ENCODE measurements around the gene ERCC6L2. TPM values are rescaled to one million over a fixed set of nuclear protein-coding genes. Genes with fewer than 3 reads are reported as not detected.

The ERCC6L2 gene
- total RNA-seq, 1 donor from 2014 or later: 33.7 TPM

DNA sequence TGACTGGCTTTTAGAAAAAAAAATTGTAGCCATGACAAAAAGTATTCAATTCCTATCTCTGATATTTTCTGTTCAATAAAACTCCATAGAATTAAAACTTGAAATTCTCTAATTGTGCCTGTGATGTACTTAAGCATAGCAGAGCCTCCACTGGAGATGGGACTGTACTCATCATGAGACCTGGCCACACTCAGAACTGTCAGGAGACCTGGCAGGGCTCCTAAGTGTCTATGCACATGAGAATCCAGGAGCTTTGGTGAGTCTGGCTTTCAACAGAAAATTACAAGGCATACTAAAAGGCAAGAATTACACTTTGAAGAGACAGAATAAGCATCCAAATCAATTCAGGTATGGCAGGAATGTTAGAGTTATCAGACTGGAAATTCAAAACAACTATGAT lies 26.7 kb upstream of the ERCC6L2 start:
- Mint-ChIP-seq H3K27me3 (ENCODE audit: insufficient read depth) (no peaks in the 10 kb centered on the region), H3K9me3 (peaks cover 12% of the 10 kb centered on the region), H3K4me1 (ENCODE audit: low read depth) (peaks cover 18% of the 10 kb centered on the region), H3K4me3 (no peak overlapping the region), H3K27ac (no peak overlapping the region), H3K36me3 (ENCODE audit: low read depth) (peaks cover 26% of the 10 kb centered on the region)
- no peak for DNase-seq (ENCODE audit: low spot score)
- intact Hi-C loops (cut with micrococcal nuclease): no loop called here

DNA sequence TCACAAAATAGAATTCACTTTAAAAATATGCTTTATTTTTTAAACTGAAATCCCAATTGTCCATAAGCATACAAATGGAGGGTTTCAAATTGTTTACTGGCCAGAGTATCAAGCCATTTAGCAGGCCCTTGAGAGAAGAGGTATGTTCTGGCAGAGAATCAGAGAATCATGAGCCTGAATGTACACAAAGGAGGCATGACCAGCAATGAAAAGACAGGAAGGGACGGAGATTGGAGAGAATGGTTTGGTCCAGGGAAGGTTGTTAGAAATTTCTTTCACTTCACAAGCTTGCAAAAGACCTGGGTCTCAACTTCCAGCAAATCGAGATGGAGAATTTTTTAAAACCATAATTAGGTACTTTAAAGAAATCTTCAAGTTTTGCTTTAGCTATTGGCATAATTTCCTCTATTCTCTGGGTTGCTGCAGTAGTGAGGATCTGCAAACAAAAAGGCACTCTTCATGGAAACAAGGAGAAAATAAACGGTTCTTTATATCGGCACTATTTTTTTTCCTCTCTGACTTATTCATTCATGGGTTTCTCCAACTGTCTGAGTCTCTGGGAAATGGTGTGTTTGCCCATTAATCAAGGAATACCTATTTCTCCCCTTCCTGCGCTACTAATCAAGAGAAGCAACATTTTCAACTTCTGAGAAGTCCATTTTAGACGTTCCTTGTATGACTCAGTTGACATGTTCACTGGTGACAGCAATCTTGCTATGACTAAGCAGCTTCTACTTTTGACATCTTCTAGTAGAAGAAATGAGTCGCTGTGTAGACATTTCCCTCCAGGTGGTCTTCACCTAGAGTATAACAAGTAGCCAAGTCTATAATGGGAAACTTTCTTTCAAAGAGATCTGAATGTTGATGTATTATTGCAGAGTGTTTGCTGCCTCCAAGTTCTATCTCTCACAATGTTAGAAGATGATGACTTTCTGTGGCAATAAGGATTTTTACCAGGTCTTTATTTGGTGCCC lies 23.1 kb upstream of the ERCC6L2 start:
- peak; percentile 27 for DNase-seq (ENCODE audit: low spot score)
- intact Hi-C loops (cut with micrococcal nuclease): loop anchor here (1.0 to 2.0 kb wide), 7 partner anchors 13 to 389 kb away; partner anchors contain the start of gene ERCC6L2

DNA sequence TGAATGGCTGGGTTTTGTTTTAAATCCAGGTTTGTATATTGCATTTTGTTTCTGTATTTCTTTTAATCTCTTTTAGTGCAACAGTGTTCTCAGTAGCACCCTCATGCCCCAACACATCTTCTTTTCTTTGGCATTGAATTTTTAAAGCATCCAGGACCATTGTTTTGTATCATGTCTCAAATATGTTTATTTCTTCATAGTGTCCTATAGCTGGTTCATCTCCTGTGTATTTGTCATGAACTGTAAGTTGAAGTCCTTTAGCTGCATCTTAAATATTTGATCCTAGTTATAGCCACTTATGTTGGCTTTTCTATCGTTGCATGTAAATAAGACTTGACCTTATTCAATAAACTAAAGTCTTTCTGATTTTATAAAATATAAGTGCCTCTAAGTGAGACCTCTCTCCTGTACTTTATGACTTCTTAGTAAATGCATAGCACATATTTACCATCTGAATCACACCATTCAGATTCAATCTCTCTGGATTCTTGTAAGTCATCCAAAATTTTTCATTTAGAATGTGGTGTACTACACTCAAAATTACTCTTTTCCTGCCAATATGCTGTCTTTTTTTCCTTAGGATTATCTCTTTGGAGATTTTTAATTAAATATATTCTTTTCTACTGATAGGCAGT lies 21.0 kb upstream of the ERCC6L2 start:
- peaks cover under 1% of the 10 kb centered on the region for H3K9me3 Mint-ChIP-seq
- intact Hi-C loops (cut with micrococcal nuclease): no loop called here
- DNase-seq (ENCODE audit: low spot score): no peak
- H3K4me1 Mint-ChIP-seq (ENCODE audit: low read depth): peaks cover 56% of the 10 kb centered on the region
- peaks cover 11% of the 10 kb centered on the region for H3K36me3 Mint-ChIP-seq (ENCODE audit: low read depth)
- peak overlapping the region; percentile 19 for H3K4me3 Mint-ChIP-seq
- H3K27ac Mint-ChIP-seq: no peak overlapping the region
- no peaks in the 10 kb centered on the region for H3K27me3 Mint-ChIP-seq (ENCODE audit: insufficient read depth)

More for the DNA sequence above, 23.1 kb upstream of the ERCC6L2 start:
- H3K4me3 Mint-ChIP-seq: peak overlapping the region; percentile 27
- H3K27me3 Mint-ChIP-seq (ENCODE audit: insufficient read depth): no peaks in the 10 kb centered on the region
- peaks cover 39% of the 10 kb centered on the region for H3K4me1 Mint-ChIP-seq (ENCODE audit: low read depth)
- peak overlapping the region; percentile 10 for H3K27ac Mint-ChIP-seq
- peaks cover 22% of the 10 kb centered on the region for H3K36me3 Mint-ChIP-seq (ENCODE audit: low read depth)
- H3K9me3 Mint-ChIP-seq: peaks cover 12% of the 10 kb centered on the region

DNA sequence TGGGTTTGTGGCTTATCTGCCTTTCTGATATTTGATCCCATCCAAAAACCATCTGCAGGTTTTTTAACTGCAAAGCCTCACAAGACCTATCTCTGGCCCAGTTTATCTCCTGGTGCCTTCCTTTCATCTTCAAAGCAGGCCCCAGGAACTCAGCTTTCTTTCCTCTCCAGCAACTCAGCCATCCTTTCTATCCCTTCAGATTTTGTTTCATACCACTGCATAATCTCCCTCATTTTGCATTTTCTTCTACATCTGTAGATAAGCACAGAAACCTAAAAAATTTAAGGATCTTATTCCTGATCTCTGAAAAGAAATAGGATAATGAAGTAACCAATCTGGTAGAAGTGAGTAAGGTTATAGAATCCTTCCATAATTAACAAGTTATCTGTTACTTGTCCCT lies 19.5 kb upstream of the ERCC6L2 start:
- Mint-ChIP-seq H3K27ac (no peak overlapping the region), H3K27me3 (ENCODE audit: insufficient read depth) (no peaks in the 10 kb centered on the region), H3K4me1 (ENCODE audit: low read depth) (peaks cover 60% of the 10 kb centered on the region), H3K9me3 (no peaks in the 10 kb centered on the region), H3K36me3 (ENCODE audit: low read depth) (peaks cover 10% of the 10 kb centered on the region), H3K4me3 (no peak overlapping the region)
- intact Hi-C loops (cut with micrococcal nuclease): no loop called here
- DNase-seq (ENCODE audit: low spot score): no peak

DNA sequence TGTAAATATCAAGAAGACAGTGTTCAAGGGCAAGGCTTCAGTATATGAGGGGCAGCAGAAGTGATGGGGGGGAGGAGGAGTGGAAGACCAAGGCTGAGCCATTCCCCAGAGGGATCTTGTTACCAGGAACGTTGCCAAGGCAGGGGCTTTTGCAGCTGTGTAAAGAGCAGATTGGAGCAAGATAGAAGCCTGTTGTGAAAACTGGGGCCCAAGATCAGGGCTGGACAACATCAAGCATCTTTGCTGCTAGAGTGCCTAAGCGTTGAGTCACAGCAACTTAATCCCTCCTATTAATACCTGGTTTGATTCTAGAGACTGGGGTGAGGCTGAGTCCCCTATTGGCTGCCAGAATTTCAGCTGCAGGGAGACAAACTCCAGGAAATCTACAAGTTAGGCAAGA lies 18.4 kb upstream of the ERCC6L2 start:
- H3K27ac Mint-ChIP-seq: no peak overlapping the region
- peaks cover 6% of the 10 kb centered on the region for H3K9me3 Mint-ChIP-seq
- intact Hi-C loops (cut with micrococcal nuclease): no loop called here
- H3K36me3 Mint-ChIP-seq (ENCODE audit: low read depth): peaks cover 13% of the 10 kb centered on the region
- H3K4me1 Mint-ChIP-seq (ENCODE audit: low read depth): peaks cover 51% of the 10 kb centered on the region
- H3K4me3 Mint-ChIP-seq: no peak overlapping the region
- H3K27me3 Mint-ChIP-seq (ENCODE audit: insufficient read depth): no peaks in the 10 kb centered on the region
- no peak for DNase-seq (ENCODE audit: low spot score)

DNA sequence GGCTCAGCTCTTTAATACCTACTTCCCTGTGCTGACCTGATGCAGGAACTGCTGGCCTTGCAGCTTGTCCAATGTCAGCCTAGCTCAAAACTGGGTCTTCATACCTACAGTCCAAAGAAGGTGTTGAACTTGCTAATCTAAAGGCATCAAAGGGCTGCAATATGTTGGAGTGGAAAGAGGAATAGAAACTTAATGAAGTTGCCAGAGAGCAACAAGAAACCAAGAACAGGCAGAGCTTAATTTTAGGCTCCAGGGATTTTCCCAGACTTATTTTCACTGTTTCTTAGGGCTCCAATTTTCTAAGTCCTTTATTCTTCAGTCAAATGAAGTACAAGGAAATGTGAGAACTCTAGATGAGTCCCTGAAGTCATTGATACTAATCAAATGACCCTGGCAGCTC lies 17.6 kb upstream of the ERCC6L2 start:
- peaks cover 44% of the 10 kb centered on the region for H3K4me1 Mint-ChIP-seq (ENCODE audit: low read depth)
- no peaks in the 10 kb centered on the region for H3K27me3 Mint-ChIP-seq (ENCODE audit: insufficient read depth)
- no peak overlapping the region for H3K27ac Mint-ChIP-seq
- intact Hi-C loops (cut with micrococcal nuclease): no loop called here
- peaks cover 18% of the 10 kb centered on the region for H3K36me3 Mint-ChIP-seq (ENCODE audit: low read depth)
- no peak for DNase-seq (ENCODE audit: low spot score)
- no peak overlapping the region for H3K4me3 Mint-ChIP-seq
- H3K9me3 Mint-ChIP-seq: peaks cover 12% of the 10 kb centered on the region

DNA sequence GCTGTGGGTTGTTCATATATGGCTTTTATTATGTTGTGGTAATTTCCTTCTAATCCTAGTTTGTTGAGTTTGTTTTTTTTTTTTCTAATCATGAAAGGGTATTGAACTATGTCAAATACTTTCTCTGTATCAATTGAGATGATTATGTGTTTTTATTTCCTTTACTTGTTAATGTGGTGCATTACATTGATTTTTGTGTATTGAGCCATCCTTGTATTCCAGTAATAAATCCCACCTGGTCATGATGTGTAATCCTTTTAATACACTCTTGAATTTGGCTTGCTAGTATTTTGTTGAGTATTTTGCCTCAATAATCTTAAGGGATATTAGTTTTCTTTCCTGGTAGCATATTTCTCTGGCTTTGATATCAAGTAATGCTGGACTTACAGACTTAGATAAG lies 13.1 kb upstream of the ERCC6L2 start:
- DNase-seq (ENCODE audit: low spot score): no peak
- intact Hi-C loops (cut with micrococcal nuclease): no loop called here
- no peaks in the 10 kb centered on the region for H3K27me3 Mint-ChIP-seq (ENCODE audit: insufficient read depth)
- H3K4me3 Mint-ChIP-seq: no peak overlapping the region
- H3K27ac Mint-ChIP-seq: no peak overlapping the region
- H3K36me3 Mint-ChIP-seq (ENCODE audit: low read depth): peaks cover 32% of the 10 kb centered on the region
- peaks cover 27% of the 10 kb centered on the region for H3K4me1 Mint-ChIP-seq (ENCODE audit: low read depth)
- peaks cover 21% of the 10 kb centered on the region for H3K9me3 Mint-ChIP-seq

DNA sequence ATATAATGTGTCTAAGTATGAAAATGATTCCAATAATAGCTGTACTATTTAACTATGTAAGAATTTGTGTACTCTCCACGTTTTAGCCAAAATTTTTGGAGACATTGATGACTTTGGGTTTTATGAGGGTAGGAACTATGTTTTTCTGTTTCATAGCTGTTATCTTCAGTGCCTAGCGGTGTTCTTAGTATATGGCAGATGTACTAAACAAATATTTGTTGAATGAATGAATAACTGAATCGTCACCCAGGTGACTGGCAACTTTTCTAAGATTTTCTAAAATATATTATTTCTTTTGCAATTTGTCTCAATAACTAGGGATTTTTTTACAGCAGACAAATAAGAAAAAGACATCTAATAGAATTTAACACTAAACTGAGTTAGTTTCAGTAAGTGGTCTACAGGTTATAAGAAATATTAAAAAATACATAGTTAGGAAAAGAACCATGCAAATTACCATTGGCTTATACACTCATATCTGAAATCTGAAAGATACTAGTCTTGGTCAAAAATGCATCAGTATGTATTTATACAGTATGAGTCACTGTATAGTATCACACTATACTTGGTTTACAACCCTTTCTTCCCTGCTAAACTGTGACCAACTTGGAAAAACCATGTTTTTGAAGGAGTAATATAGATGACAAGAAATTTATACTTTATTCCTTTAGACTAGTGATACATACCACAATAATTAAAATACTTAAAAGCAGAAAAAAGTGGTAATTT lies 10.5 kb upstream of the ERCC6L2 start:
- peaks cover 32% of the 10 kb centered on the region for H3K36me3 Mint-ChIP-seq (ENCODE audit: low read depth)
- H3K4me1 Mint-ChIP-seq (ENCODE audit: low read depth): peaks cover 7% of the 10 kb centered on the region
- no peak for DNase-seq (ENCODE audit: low spot score)
- peaks cover 24% of the 10 kb centered on the region for H3K9me3 Mint-ChIP-seq
- no peak overlapping the region for H3K27ac Mint-ChIP-seq
- H3K4me3 Mint-ChIP-seq: no peak overlapping the region
- intact Hi-C loops (cut with micrococcal nuclease): loop anchor here (1.0 kb wide), 1 partner anchor 13 kb away; no protein-coding TSS in a partner anchor
- no peaks in the 10 kb centered on the region for H3K27me3 Mint-ChIP-seq (ENCODE audit: insufficient read depth)

DNA sequence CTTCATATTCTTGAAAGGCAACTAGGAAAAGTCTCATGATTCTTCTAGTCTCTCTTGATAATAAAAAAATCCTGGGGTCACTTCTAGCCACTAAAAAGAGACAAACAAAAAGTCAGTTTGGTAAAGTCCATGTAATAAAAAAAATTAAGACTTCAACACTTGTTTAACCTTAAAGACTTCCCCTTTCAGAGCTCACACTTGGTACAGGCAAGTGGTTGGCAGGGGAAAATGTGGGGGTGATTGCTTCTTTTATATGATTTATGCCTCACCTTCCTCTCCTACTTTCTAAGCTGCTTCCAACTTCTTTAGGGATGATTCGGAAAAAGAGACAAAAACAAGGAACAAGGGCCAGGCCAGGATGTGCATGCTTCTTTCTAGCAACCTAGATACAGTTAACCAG lies 5.1 kb upstream of the ERCC6L2 start:
- Mint-ChIP-seq H3K27me3 (ENCODE audit: insufficient read depth) (no peaks in the 10 kb centered on the region), H3K27ac (no peak overlapping the region), H3K9me3 (peaks cover 9% of the 10 kb centered on the region), H3K4me3 (no peak overlapping the region), H3K4me1 (ENCODE audit: low read depth) (peaks cover 34% of the 10 kb centered on the region), H3K36me3 (ENCODE audit: low read depth) (peaks cover 52% of the 10 kb centered on the region)
- no peak for DNase-seq (ENCODE audit: low spot score)
- intact Hi-C loops (cut with micrococcal nuclease): loop anchor here (10.0 kb wide), 2 partner anchors 696 to 996 kb away; no protein-coding TSS in a partner anchor

DNA sequence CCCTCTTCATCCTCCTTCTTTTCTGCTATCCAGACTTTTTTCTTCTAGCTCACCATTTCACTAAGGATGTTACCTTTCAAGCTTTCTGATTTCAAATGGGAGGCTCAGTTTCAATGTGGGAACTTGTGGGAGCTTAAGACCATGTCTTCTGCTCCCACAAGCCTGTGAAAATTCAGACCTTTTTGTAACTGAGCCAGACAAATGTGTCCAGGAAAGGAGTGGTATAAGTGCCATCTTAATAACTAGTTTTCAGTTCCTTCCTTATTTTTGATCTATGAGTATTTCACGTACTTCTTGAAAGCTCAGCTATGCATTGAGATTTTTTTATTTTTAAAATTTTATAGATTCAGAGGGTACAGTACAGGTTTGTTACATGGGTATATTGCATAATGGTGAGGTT lies 4.6 kb upstream of the ERCC6L2 start:
- Mint-ChIP-seq H3K4me1 (ENCODE audit: low read depth) (peaks cover 31% of the 10 kb centered on the region), H3K27ac (no peak overlapping the region), H3K9me3 (peaks cover 9% of the 10 kb centered on the region), H3K27me3 (ENCODE audit: insufficient read depth) (no peaks in the 10 kb centered on the region), H3K36me3 (ENCODE audit: low read depth) (peaks cover 52% of the 10 kb centered on the region), H3K4me3 (no peak overlapping the region)
- intact Hi-C loops (cut with micrococcal nuclease): loop anchor here (10.0 kb wide), 2 partner anchors 696 to 996 kb away; no protein-coding TSS in a partner anchor
- DNase-seq (ENCODE audit: low spot score): no peak

DNA sequence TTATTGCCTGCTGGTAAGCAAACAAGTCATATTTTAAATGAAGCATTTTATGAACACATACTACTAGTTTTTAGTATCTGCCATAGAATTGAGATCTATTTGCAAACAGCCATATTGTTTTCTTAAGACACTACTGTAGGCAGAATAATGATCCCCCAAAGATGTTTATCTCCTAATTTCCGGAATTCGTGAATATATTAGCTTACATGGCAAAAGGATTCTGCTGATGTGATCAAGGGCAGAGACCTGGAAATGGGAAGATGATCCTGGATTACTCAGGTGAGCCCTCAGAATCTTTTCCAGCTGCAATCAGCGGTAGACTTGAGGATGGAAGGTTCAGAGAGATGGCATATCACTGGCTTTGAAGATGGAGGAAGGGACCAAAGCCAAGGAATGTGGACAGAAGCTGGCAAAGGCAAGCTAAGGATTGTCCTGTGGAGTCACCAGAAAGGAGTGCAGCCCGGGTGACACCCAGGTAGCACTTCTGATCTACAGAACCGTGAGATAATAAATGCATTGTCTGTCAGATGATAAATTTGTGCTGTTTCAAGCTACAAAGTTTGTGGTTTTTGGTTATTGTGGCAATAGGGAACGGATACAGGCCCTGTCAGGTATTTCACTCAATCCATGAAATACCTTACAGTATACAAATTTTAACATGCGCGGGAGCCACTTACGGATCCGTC lies 1.0 kb upstream of the ERCC6L2 start:
- Mint-ChIP-seq H3K27me3 (ENCODE audit: insufficient read depth) (no peaks in the 10 kb centered on the region), H3K36me3 (ENCODE audit: low read depth) (peaks cover 56% of the 10 kb centered on the region), H3K4me3 (no peak overlapping the region), H3K4me1 (ENCODE audit: low read depth) (peaks cover 31% of the 10 kb centered on the region), H3K27ac (no peak overlapping the region), H3K9me3 (peaks cover 9% of the 10 kb centered on the region)
- intact Hi-C loops (cut with micrococcal nuclease): loop anchor here (10.0 kb wide), 2 partner anchors 700 to 1000 kb away; no protein-coding TSS in a partner anchor
- no peak for DNase-seq (ENCODE audit: low spot score)

DNA sequence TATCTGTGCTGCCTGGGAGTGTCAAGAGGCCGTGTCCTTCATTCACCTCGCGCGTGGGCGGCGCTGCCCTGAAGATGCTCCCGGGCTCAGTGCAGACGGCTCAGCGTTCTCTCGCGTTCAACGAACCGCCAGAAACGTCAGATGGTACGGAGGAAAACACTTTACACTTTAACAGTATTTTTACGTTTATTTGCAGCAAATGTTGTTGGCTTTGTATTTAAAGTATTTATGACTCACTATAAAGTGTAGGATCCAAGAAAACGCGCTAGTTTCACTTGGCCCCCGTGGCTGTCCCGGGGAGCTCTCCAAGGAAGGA lies 544 bp upstream of the ERCC6L2 start:
- Mint-ChIP-seq H3K27me3 (ENCODE audit: insufficient read depth) (no peaks in the 10 kb centered on the region), H3K4me1 (ENCODE audit: low read depth) (peaks cover 33% of the 10 kb centered on the region), H3K36me3 (ENCODE audit: low read depth) (peaks cover 53% of the 10 kb centered on the region), H3K27ac (no peak overlapping the region), H3K9me3 (peaks cover 6% of the 10 kb centered on the region), H3K4me3 (no peak overlapping the region)
- intact Hi-C loops (cut with micrococcal nuclease): loop anchor here (1.0 to 10.0 kb wide), 9 partner anchors 23 to 1000 kb away; partner anchors contain the start of gene FANCC
- peak; percentile 48 for DNase-seq (ENCODE audit: low spot score)

All from activated T-helper 1 cell treated with anti-CD3 and anti-CD28 coated beads, Interleukin-12 subunit alpha, Interleukin-12 subunit beta, Interleukin-2, Interleukin-4 antibody, amounts not matched to agents 30 ng/mL and 10 ng/mL and 1 ng/mL, durations not matched to agents 14 hours and 24 hours and 36 hours (primary cell).